ENCODE data around the gene NT5DC4.

- no peak for TF ChIP-seq YY1 (IDR thresholded peaks at IDR 0.05; ENCODE audit: extremely low read depth, insufficient replicate concordance, low read depth, low read length)
- no peak for TF ChIP-seq CTCF (IDR thresholded peaks at IDR 0.05 in 2 of 3, conservative IDR thresholded peaks at IDR 0.05 in 1 of 3; ENCODE audit: borderline replicate concordance in 1 of 3, insufficient read depth in 1 of 3, low read depth in 2 of 3, low read length in 2 of 3)
- no peak for TF ChIP-seq CEBPB (IDR thresholded peaks at IDR 0.05; ENCODE audit: low read depth)
- no peak for TF ChIP-seq SIN3A (IDR thresholded peaks at IDR 0.05; ENCODE audit: low read depth)
- no peak for TF ChIP-seq EZH2 (IDR thresholded peaks at IDR 0.05)
- TF ChIP-seq JUND (IDR thresholded peaks at IDR 0.05), result no peak
- TF ChIP-seq POLR2A (IDR thresholded peaks at IDR 0.05; ENCODE audit: borderline replicate concordance, extremely low read depth, insufficient read depth, insufficient read length), result no peak
- no peak for TF ChIP-seq EGR1 (IDR thresholded peaks at IDR 0.05; ENCODE audit: low read depth)
- no peak for TF ChIP-seq POLR2AphosphoS5 (IDR thresholded peaks at IDR 0.05; ENCODE audit: low read depth, low read length)
- TF ChIP-seq MAX (IDR thresholded peaks at IDR 0.05), result no peak
- no peak for TF ChIP-seq EZH2phosphoT487 (IDR thresholded peaks at IDR 0.05; ENCODE audit: borderline replicate concordance)
These were observed 36.4 kb upstream of the NT5DC4 start for GRCh38 chr2:112684415-112684775.
